ENCODE measurements around the gene ENPP7.

The ENPP7 gene

GRCh38 chr17:79781736-79782575, 51.2 kb downstream of the ENPP7 start:
- no peak for TF ChIP-seq CTCF (IDR thresholded peaks at IDR 0.05)

GRCh38 chr17:79783891-79784290, 53.1 kb downstream of the ENPP7 start:
- no peak for TF ChIP-seq CTCF (IDR thresholded peaks at IDR 0.05)

GRCh38 chr17:79784353-79785016, 53.7 kb downstream of the ENPP7 start:
- TF ChIP-seq CTCF (IDR thresholded peaks at IDR 0.05), result no peak

- no peak for TF ChIP-seq CTCF (IDR thresholded peaks at IDR 0.05)
These were observed 54.5 kb downstream of the ENPP7 start for GRCh38 chr17:79785017-79785899.

- no peak for TF ChIP-seq CTCF (IDR thresholded peaks at IDR 0.05)
These were observed 55.4 kb downstream of the ENPP7 start for GRCh38 chr17:79785900-79786810.

GRCh38 chr17:79786930-79787643, 56.3 kb downstream of the ENPP7 start:
- TF ChIP-seq CTCF (IDR thresholded peaks at IDR 0.05), result no peak

Data from LNCAP (cell line).